OCI-LY1 (cell line): ENCODE results near the gene IL22RA2.

Source experiments
- H2AFZ ChIP-seq: fragments of 200-600 bp; sonication (generic), shearing (Covaris generic); 2 replicates; pipeline ENCODE4 v1.6.0; 2014; ENCODE audit warnings: antibody characterized with exemption, mild to moderate bottlenecking, low read length
- H3F3A ChIP-seq: fragments of 200-600 bp; sonication (generic), shearing (Covaris generic); 2 replicates; pipeline ENCODE4 v1.6.0; 2014; ENCODE audit warnings: mild to moderate bottlenecking, antibody characterized with exemption, low read length, moderate library complexity; ENCODE audit not compliant: insufficient read depth
- H3K27ac ChIP-seq: fragments of 200-600 bp; sonication (generic); 2 replicates; pipeline ENCODE4 v1.5.1; 2014; ENCODE audit warnings: low read length, mixed run types, mild to moderate bottlenecking, low read depth; ENCODE audit not compliant: poor library complexity, severe bottlenecking
- H3K27me3 ChIP-seq: fragments of 200-600 bp; sonication (generic); 2 replicates; pipeline ENCODE4 v1.6.0; 2014; ENCODE audit warnings: antibody characterized with exemption, mild to moderate bottlenecking, low read length, moderate library complexity; ENCODE audit not compliant: insufficient read depth
- H3K36me3 ChIP-seq: fragments of 200-600 bp; sonication (generic); 2 replicates; pipeline ENCODE4 v1.6.1; 2014; ENCODE audit warnings: mild to moderate bottlenecking, antibody characterized with exemption, low read length, moderate library complexity, mixed read lengths; ENCODE audit not compliant: insufficient read depth
- H3K4me1 ChIP-seq: fragments of 200-600 bp; sonication (generic); 2 replicates; pipeline ENCODE4 v1.5.1; 2014; ENCODE audit warnings: mild to moderate bottlenecking, low read length, moderate library complexity; ENCODE audit not compliant: insufficient read depth, severe bottlenecking
- H3K4me2 ChIP-seq: fragments of 200-600 bp; sonication (generic), shearing (Covaris generic); 2 replicates; pipeline ENCODE4 v1.6.1; 2014; ENCODE audit warnings: low read length
- H3K4me3 ChIP-seq: fragments of 200-600 bp; sonication (generic); 2 replicates; pipeline ENCODE4 v1.5.1; 2014; ENCODE audit warnings: low read length, low read depth, mild to moderate bottlenecking, mixed read lengths; ENCODE audit not compliant: poor library complexity, severe bottlenecking
- H3K79me2 ChIP-seq: fragments of 200-600 bp; shearing (Covaris generic); 2 replicates; pipeline ENCODE4 v1.6.1; 2016; ENCODE audit warnings: mixed run types, low read length, mixed read lengths; ENCODE audit not compliant: insufficient read depth
- H3K9ac ChIP-seq: fragments of 200-600 bp; sonication (generic), shearing (Covaris generic); 2 replicates; pipeline ENCODE4 v1.6.1; 2014; ENCODE audit warnings: mild to moderate bottlenecking, low read length, mixed read lengths
- H3K9me2 ChIP-seq: fragments of 200-600 bp; sonication (generic), shearing (Covaris generic); 2 replicates; pipeline ENCODE4 v1.6.1; 2014; ENCODE audit warnings: low read depth, mild to moderate bottlenecking, low read length, mixed read lengths
- H3K9me3 ChIP-seq: fragments of 200-600 bp; shearing (Covaris generic); 2 replicates; pipeline ENCODE4 v1.6.1; 2014; ENCODE audit warnings: low read length, mixed read lengths
- H4K20me1 ChIP-seq: fragments of 200-600 bp; sonication (generic), shearing (Covaris generic); 2 replicates; pipeline ENCODE4 v1.6.0; 2016; ENCODE audit warnings: mild to moderate bottlenecking, low read length; ENCODE audit not compliant: insufficient read depth
- EZH2 ChIP-seq: fragments of 200-600 bp; sonication (generic), shearing (Covaris generic); IDR thresholded peaks from 2 replicates; pipeline ENCODE4 v1.8.0; 2017; ENCODE audit warnings: borderline replicate concordance, mixed run types, mild to moderate bottlenecking, antibody characterized with exemption, low read length, moderate library complexity, mixed read lengths
- TF ChIP-seq, protein P1 (sequence below): fragments of 200-600 bp; sonication (generic), shearing (Covaris generic); IDR thresholded peaks from 2 replicates; pipeline ENCODE4 v1.5.1; 2017; ENCODE audit warnings: mild to moderate bottlenecking, antibody characterized with exemption, low read length, moderate library complexity, mixed read lengths

Gene IL22RA2

DNA sequence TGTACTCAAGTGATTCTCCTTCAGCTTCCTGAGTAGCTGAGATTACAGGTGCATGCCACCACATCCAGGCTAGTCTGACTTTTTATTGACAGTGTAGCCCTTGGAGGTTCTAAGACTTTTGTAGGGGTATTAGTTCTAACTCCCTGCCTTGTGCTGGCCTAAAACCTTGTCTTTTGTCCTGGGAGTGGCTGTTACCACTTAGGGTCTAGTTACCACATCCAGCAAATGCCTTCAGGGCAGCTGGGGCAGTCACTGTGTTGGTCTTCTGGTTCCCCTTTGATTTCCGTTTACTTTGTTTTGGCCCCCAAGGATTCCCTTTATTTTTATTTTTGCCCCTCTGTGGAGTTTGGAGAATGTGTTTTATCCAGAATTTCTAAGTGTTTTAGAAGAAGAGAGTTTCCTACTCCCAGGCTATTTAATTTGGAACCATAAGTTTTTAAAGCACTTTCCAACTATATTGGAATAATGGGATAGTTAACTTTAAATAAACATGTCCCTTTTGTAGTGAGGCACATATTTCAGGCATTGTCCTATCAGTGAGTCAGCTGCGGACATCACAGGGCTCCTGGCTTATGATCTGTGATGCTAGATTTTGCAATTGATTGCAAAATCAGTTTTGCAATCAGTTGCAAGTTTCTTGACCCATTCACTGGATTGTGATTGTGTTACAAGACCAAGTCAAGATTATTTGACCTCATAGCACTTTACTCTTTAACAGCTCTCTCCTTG is 25.0 kb downstream of the IL22RA2 start:
- Histone ChIP-seq H2AFZ (no peak overlapping the region), H3F3A (no peaks in the 10 kb centered on the region), H3K4me2 (no peak overlapping the region), H4K20me1 (no peaks in the 10 kb centered on the region), H3K4me1 (no peaks in the 10 kb centered on the region), H3K4me3 (no peak overlapping the region), H3K27me3 (no peaks in the 10 kb centered on the region), H3K9me3 (no peaks in the 10 kb centered on the region), H3K36me3 (no peaks in the 10 kb centered on the region), H3K9me2 (no peaks in the 10 kb centered on the region), H3K27ac (no peak overlapping the region), H3K79me2 (no peaks in the 10 kb centered on the region), H3K9ac (no peak overlapping the region)
- TF ChIP-seq, protein P1, sequence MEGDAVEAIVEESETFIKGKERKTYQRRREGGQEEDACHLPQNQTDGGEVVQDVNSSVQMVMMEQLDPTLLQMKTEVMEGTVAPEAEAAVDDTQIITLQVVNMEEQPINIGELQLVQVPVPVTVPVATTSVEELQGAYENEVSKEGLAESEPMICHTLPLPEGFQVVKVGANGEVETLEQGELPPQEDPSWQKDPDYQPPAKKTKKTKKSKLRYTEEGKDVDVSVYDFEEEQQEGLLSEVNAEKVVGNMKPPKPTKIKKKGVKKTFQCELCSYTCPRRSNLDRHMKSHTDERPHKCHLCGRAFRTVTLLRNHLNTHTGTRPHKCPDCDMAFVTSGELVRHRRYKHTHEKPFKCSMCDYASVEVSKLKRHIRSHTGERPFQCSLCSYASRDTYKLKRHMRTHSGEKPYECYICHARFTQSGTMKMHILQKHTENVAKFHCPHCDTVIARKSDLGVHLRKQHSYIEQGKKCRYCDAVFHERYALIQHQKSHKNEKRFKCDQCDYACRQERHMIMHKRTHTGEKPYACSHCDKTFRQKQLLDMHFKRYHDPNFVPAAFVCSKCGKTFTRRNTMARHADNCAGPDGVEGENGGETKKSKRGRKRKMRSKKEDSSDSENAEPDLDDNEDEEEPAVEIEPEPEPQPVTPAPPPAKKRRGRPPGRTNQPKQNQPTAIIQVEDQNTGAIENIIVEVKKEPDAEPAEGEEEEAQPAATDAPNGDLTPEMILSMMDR = no peak
- TF ChIP-seq EZH2 = no peak

GRCh38 chr6:137147195-137147594 is 26.2 kb downstream of the IL22RA2 start:
- no peaks in the 10 kb centered on the region for H3K27me3 ChIP-seq
- no peak overlapping the region for H3K9ac ChIP-seq
- no peaks in the 10 kb centered on the region for H4K20me1 ChIP-seq
- no peaks in the 10 kb centered on the region for H3K4me1 ChIP-seq
- no peaks in the 10 kb centered on the region for H3K79me2 ChIP-seq
- H3K4me2 ChIP-seq = no peak overlapping the region
- H3F3A ChIP-seq = no peaks in the 10 kb centered on the region
- H3K9me3 ChIP-seq = no peaks in the 10 kb centered on the region
- TF ChIP-seq EZH2 = no peak
- TF ChIP-seq, protein P1 = no peak
- H3K27ac ChIP-seq = no peak overlapping the region
- no peaks in the 10 kb centered on the region for H3K9me2 ChIP-seq
- no peak overlapping the region for H2AFZ ChIP-seq
- H3K36me3 ChIP-seq = no peaks in the 10 kb centered on the region
- H3K4me3 ChIP-seq = no peak overlapping the region

DNA sequence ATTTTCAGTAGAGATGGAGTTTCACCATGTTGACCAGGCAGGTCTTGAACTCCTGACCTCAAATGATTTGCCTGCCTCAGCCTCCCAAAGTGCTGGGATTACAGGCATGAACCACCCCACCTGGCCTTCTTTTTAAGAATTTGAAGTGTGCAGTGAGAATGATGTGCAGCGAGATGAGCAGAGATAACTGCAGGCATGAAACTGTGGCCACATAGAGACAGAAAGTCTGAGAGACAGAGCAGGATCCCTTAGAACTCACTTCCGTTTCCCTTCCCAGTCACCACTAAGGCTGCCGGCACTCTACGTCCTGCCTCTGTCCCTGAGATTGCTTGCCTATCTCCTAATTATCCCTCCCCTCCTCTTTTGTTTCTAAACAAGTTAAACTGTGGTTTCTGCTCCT is 27.2 kb downstream of the IL22RA2 start:
- no peaks in the 10 kb centered on the region for H3K4me1 ChIP-seq
- no peak overlapping the region for H3K27ac ChIP-seq
- H3F3A ChIP-seq = no peaks in the 10 kb centered on the region
- no peaks in the 10 kb centered on the region for H3K9me2 ChIP-seq
- TF ChIP-seq EZH2 = no peak
- TF ChIP-seq, protein P1 = no peak
- H3K36me3 ChIP-seq = no peaks in the 10 kb centered on the region
- no peaks in the 10 kb centered on the region for H4K20me1 ChIP-seq
- no peaks in the 10 kb centered on the region for H3K79me2 ChIP-seq
- H3K27me3 ChIP-seq = no peaks in the 10 kb centered on the region
- H2AFZ ChIP-seq = no peak overlapping the region
- H3K4me2 ChIP-seq = no peak overlapping the region
- H3K4me3 ChIP-seq = no peak overlapping the region
- no peaks in the 10 kb centered on the region for H3K9me3 ChIP-seq
- H3K9ac ChIP-seq = no peak overlapping the region
